Measurements from ENCODE around the gene MXRA7.

DNA sequence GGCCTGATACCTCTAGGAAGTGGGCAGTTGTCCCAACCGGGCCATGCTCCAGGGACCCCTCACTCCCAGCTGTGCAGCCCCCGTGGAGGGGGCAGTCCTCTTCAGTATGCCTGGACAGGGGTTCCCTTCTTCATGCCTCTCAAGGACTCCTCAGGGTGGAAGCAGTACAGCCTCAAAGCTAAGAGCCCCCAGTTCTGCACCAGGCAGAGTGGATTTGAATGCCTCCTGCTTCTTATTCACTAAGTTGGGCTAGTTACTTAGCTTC, 43.3 kb downstream of the MXRA7 start:
- TF ChIP-seq, protein P1, sequence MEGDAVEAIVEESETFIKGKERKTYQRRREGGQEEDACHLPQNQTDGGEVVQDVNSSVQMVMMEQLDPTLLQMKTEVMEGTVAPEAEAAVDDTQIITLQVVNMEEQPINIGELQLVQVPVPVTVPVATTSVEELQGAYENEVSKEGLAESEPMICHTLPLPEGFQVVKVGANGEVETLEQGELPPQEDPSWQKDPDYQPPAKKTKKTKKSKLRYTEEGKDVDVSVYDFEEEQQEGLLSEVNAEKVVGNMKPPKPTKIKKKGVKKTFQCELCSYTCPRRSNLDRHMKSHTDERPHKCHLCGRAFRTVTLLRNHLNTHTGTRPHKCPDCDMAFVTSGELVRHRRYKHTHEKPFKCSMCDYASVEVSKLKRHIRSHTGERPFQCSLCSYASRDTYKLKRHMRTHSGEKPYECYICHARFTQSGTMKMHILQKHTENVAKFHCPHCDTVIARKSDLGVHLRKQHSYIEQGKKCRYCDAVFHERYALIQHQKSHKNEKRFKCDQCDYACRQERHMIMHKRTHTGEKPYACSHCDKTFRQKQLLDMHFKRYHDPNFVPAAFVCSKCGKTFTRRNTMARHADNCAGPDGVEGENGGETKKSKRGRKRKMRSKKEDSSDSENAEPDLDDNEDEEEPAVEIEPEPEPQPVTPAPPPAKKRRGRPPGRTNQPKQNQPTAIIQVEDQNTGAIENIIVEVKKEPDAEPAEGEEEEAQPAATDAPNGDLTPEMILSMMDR (IDR thresholded peaks at IDR 0.05), result no peak
- no peak for TF ChIP-seq POLR2A (IDR thresholded peaks at IDR 0.05)
